D341Med (cell line): Measurements from ENCODE around the gene MYH9.
"Not testable (repeated sequence)": the region's sequence is repeated elsewhere in the genome, so short reads cannot be mapped to it uniquely, and the experiment has no call there.

Source experiments
- DNase-seq: peaks from one replicate; pipeline ENCODE4 v3.0.0; 2012; ENCODE audit warnings: low spot score

MYH9 gene

GRCh38 chr22:36291831-36292740 lies 95.7 kb downstream of the MYH9 start:
- no peak for DNase-seq

- DNase-seq: not testable (repeated sequence)
Measured at GRCh38 chr22:36290391-36291075, 97.2 kb downstream of the MYH9 start.

GRCh38 chr22:36289948-36290371 lies 97.8 kb downstream of the MYH9 start:
- not testable (repeated sequence) for DNase-seq

GRCh38 chr22:36289406-36289870 lies 98.3 kb downstream of the MYH9 start:
- DNase-seq: no peak

- DNase-seq: no peak
Measured at GRCh38 chr22:36288571-36289405, 99.0 kb downstream of the MYH9 start.

- no peak for DNase-seq
Measured at GRCh38 chr22:36287881-36288515, 99.8 kb downstream of the MYH9 start.

GRCh38 chr22:36286096-36286957 lies 101.4 kb downstream of the MYH9 start:
- peak; percentile 92 for DNase-seq

- no peak for DNase-seq
Measured at GRCh38 chr22:36285545-36285944, 102.2 kb downstream of the MYH9 start.

- DNase-seq: no peak
Measured at GRCh38 chr22:36285017-36285416, 102.8 kb downstream of the MYH9 start.

GRCh38 chr22:36284171-36284571 lies 103.6 kb downstream of the MYH9 start:
- DNase-seq: no peak

GRCh38 chr22:36282328-36282831 lies 105.4 kb downstream of the MYH9 start:
- no peak for DNase-seq

- no peak for DNase-seq
Measured at GRCh38 chr22:36281781-36282327, 105.9 kb downstream of the MYH9 start.

GRCh38 chr22:36280379-36280778 lies 107.4 kb downstream of the MYH9 start:
- no peak for DNase-seq

GRCh38 chr22:36279219-36279666 lies 108.5 kb downstream of the MYH9 start:
- no peak for DNase-seq

GRCh38 chr22:36277482-36278291 lies 110.1 kb downstream of the MYH9 start:
- DNase-seq: peak; percentile 83

GRCh38 chr22:36274531-36274930 lies 113.2 kb downstream of the MYH9 start:
- no peak for DNase-seq

- DNase-seq: not testable (repeated sequence)
Measured at GRCh38 chr22:36271951-36272350, 115.8 kb downstream of the MYH9 start.

GRCh38 chr22:36271231-36271630 lies 116.5 kb downstream of the MYH9 start:
- not testable (repeated sequence) for DNase-seq

- no peak for DNase-seq
Measured at GRCh38 chr22:36267896-36268485, 119.8 kb downstream of the MYH9 start.
